Transverse colon (tissue), 4 donors: ENCODE measurements around the gene CREBBP. TPM values are rescaled to one million over a fixed set of nuclear protein-coding genes. Genes with fewer than 3 reads are reported as not detected.

Source experiments
- DNase-seq: peaks from one replicate; pipeline ENCODE4 v3.0.0-alpha.2; 2019
- H3K27ac ChIP-seq, 4 donors: fragments of 200-600 bp; sonication (generic); 2 replicates each; pipeline ENCODE4 v1.5.1; 2016 to 2018; ENCODE audit warnings: inconsistent platforms in 4 of 4
- H3K27me3 ChIP-seq: fragments of 200-600 bp; sonication (generic); 2 replicates; pipeline ENCODE4 v1.5.1; 2017; ENCODE audit warnings: inconsistent platforms
- H3K36me3 ChIP-seq, 4 donors: fragments of 200-600 bp; sonication (generic); 2 replicates each; pipeline ENCODE4 v1.5.1; 2017 to 2019; ENCODE audit warnings: inconsistent platforms in 4 of 4
- H3K4me1 ChIP-seq, 4 donors: fragments of 200-600 bp; sonication (generic); 2 replicates each; pipeline ENCODE4 v1.5.1; 2017 to 2020; ENCODE audit warnings: inconsistent platforms in 4 of 4
- H3K4me3 ChIP-seq, 4 donors: fragments of 200-600 bp; sonication (generic); 1 replicate in 1 of 4; 2 replicates in 3 of 4; pipeline versions ENCODE4 v1.5.1 to v1.6.1; 2017 to 2019; ENCODE audit warnings: inconsistent platforms in 4 of 4
- H3K9me3 ChIP-seq, 2 donors: fragments of 200-600 bp; sonication (generic); 2 replicates each; pipeline ENCODE4 v1.5.1; 2017 to 2019; ENCODE audit warnings: inconsistent platforms in 2 of 2
- EP300 ChIP-seq: sonication (generic); formaldehyde crosslinking; IDR thresholded peaks from one replicate; pipeline ENCODE4 v1.6.1; 2017; ENCODE audit warnings: antibody characterized with exemption, low read depth
- POLR2A ChIP-seq: fragments of 450-650 bp; IDR thresholded peaks from one replicate; pipeline ENCODE4 v1.6.1; 2016; ENCODE audit warnings: antibody characterized with exemption, mild to moderate bottlenecking, moderate library complexity
- POLR2AphosphoS5 ChIP-seq, 3 donors: sonication (generic); formaldehyde crosslinking; IDR thresholded peaks; one replicate each; pipeline ENCODE4 v1.6.1; 2016; ENCODE audit warnings: antibody characterized with exemption in 3 of 3
- WGBS, 2 donors: methylation state at CpG; one replicate each; pipeline ENCODE4 v1.1.5; 2018; ENCODE audit warnings: low coverage in 1 of 2; 5-methylcytosine and 5-hydroxymethylcytosine counted together
- in situ Hi-C, 4 donors: fragments of 200-750 bp; cut with MboI; loops; one replicate each; pipeline versions ENCODE4 v1.15.0 to v1.15.1; 2017; ENCODE audit warnings: low sequenced_read_pairs in 3 of 4, low pct_ligation_motif_present in 1 of 4, low pct_unique_long_range_greater_than_20kb in 1 of 4
- intact Hi-C: fragments of 100-400 bp; cut with DNase I; formaldehyde crosslinking; loops from one replicate; pipeline ENCODE4 v1.15.1; 2023; ENCODE audit warnings: low total_unique reads
- total RNA-seq, 4 donors: library from RNA; depleted of rRNA; stranded (reverse); fragments of >200 nt; gene quantifications; one replicate each; pipeline ENCODE4 v1.1.0, GENCODE V29; 2016
- TF ChIP-seq, protein P1 (sequence below), 5 experiments: fragments of 200-600 bp in 3 of 5; fragments of 450-650 bp in 2 of 5; sonication (generic) in 3 of 5; IDR thresholded peaks; 1 replicate in 2 of 5; 2 replicates in 3 of 5; pipeline ENCODE4 v1.5.1; 2016 to 2017; ENCODE audit warnings: antibody characterized with exemption in 5 of 5, inconsistent platforms in 3 of 5, mild to moderate bottlenecking in 2 of 5, moderate library complexity in 1 of 5

CREBBP gene
- total RNA-seq, 4 donors from 2014 or later, result 52.4 to 235 (median 98.7) TPM

DNA sequence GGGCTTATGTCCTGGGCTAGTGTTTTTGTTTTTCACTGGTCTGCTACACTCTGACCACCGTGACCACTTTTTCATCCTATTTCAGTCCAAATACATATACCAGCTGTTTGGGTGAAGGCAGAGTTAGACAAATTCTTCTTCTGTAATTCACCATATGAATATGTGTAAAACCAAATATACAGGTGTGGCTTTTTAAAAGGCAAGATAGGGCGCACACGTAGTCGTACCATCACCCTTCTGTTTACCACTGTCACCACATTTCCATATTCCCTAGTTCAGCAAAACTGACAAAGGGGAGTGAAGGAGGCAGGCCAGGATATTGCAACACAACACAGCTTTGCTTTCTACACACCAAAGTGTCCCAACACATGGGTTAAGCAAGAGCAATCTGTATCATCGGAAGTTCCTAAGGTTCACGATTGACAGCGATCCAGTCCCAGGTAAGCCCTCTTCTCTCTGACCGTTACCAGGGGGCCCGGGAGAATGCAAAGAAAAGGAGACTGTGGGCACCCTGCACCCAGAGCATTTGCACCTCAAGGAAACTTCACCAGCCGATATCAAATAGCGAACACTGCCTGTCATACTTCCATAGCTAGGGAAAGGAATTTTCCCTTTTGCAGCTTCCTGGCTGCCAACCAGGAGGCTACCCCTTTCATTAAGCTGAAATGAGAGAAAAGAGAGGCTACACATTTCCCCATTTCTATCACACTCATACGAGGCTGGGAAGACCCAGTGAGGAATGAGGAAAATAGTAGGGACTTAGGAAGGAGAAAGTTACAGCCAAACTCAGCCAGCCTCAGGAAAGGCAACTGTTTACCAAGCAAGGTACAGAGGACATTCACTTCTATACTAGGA lies 23.1 kb downstream of the CREBBP start:
- Histone ChIP-seq H3K27me3 (no peaks in the 10 kb centered on the region), H3K36me3 (no peaks in the 10 kb centered on the region), H3K4me1 (peaks cover 15 to 69% (median 44%) of the 10 kb centered on the region in 4 donors), H3K9me3 (no peaks in the 10 kb centered on the region), H3K4me3 (no peak overlapping the region), H3K27ac (peak overlapping the region; percentile 16 to 61 (median 56))
- DNase-seq, result peak; percentile 30
- intact Hi-C loops (no loop called here), in situ Hi-C loops (no loop called here)
- WGBS, 2 donors, result 24 to 63% methylated on average over 5 to 12 of the region's 12 CpGs
- TF ChIP-seq POLR2AphosphoS5 (IDR thresholded peaks at IDR 0.05) (peak in 2 of 3 donors; percentile 36 to 63), EP300 (no peak), POLR2A (no peak)
- TF ChIP-seq, protein P1, sequence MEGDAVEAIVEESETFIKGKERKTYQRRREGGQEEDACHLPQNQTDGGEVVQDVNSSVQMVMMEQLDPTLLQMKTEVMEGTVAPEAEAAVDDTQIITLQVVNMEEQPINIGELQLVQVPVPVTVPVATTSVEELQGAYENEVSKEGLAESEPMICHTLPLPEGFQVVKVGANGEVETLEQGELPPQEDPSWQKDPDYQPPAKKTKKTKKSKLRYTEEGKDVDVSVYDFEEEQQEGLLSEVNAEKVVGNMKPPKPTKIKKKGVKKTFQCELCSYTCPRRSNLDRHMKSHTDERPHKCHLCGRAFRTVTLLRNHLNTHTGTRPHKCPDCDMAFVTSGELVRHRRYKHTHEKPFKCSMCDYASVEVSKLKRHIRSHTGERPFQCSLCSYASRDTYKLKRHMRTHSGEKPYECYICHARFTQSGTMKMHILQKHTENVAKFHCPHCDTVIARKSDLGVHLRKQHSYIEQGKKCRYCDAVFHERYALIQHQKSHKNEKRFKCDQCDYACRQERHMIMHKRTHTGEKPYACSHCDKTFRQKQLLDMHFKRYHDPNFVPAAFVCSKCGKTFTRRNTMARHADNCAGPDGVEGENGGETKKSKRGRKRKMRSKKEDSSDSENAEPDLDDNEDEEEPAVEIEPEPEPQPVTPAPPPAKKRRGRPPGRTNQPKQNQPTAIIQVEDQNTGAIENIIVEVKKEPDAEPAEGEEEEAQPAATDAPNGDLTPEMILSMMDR (IDR thresholded peaks at IDR 0.05), result no peak

DNA sequence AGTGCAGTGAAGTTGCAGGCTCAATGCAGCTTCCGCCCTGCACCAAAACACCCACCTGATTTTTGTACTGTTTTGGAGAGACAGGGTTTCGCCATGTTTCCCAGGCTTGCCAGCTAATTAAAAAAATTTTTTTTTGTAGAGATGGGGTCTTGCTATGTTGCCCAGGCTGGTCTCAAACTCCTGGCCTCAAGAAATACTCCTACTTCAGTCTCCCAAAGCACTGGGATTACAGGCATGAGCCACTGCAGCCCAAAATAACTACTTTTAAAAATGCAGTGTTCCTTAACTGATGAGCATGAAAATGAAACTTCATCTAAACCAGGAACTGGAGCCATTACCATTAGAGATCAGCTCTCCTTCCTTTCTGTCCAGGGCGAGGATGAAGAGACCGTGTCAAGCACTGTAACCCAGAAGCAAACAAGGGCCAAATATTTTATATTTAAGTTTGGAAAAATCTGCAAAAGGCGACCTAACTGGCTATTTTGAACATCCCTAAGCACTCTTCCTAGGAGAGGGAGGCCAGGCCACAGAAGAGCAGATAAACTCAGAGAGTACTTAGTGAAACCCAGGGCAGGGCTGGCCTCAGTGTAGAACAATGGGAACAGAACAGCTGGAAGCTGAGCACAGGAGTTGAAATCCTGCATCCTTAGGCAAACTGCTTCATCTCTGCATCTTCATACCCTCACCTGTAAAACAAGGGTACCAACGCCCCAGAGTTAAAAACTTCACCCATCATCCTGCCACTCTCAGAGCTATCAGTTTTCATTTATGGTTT lies 24.0 kb downstream of the CREBBP start:
- Histone ChIP-seq H3K27ac (peak overlapping the region; percentile 16 to 61 (median 56)), H3K27me3 (no peaks in the 10 kb centered on the region), H3K4me1 (peaks cover 15 to 60% (median 37%) of the 10 kb centered on the region in 4 donors), H3K4me3 (no peak overlapping the region), H3K36me3 (no peaks in the 10 kb centered on the region), H3K9me3 (no peaks in the 10 kb centered on the region)
- intact Hi-C loops (no loop called here), in situ Hi-C loops (no loop called here)
- DNase-seq, result no peak
- WGBS, 2 donors, result 78 to 96% methylated on average over 5 to 6 of the region's 6 CpGs
- TF ChIP-seq EP300 (no peak), POLR2AphosphoS5 (IDR thresholded peaks at IDR 0.05) (no peak), POLR2A (no peak)
- TF ChIP-seq, protein P1 (IDR thresholded peaks at IDR 0.05), result no peak

DNA sequence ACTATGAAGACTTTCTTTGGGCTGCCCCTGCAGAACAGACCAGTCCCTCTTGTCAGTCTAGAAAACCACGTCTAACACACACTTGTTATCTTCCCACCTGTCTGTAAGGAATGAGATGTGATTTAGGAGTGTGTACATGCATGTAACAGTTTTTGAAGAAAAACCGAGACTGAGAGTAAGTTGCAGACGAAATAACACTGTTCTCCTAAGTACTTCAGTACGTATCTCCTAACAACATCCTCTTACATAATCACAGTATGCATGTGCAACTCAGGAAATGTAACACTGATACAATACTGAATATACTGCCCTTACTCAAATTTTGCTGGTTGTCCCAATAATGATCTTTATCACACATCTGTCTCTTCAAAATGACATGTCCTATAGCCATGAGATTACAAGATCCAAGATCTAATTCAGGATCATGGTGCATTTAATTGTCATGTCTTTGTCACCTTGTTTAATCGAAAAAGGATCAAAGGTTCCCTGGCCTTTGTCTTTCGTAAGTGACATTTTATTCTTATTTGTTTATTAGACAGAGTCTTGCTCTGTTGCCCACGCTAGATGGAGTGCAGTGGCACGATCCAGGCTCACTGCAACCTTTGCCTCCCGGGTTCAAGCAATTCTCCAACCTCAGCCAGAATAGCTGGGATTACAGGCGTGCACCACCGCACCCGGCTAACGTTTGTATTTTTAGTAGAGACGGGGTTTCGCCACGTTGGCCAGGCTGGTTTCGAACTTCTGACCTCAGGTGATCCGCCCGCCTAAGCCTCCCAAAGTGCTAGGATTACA lies 25.6 kb downstream of the CREBBP start:
- TF ChIP-seq EP300 (no peak), POLR2AphosphoS5 (IDR thresholded peaks at IDR 0.05) (no peak), POLR2A (no peak)
- TF ChIP-seq, protein P1 (IDR thresholded peaks at IDR 0.05), result no peak
- H3K4me3 ChIP-seq, result no peak overlapping the region
- intact Hi-C loops, result no loop called here
- in situ Hi-C loops, result no loop called here
- no peaks in the 10 kb centered on the region for H3K9me3 ChIP-seq
- H3K4me1 ChIP-seq, result peaks cover 23 to 60% (median 38%) of the 10 kb centered on the region in 4 donors
- peaks cover 0 to 5% (median under 1%) of the 10 kb centered on the region in 4 donors for H3K36me3 ChIP-seq
- no peaks in the 10 kb centered on the region for H3K27me3 ChIP-seq
- DNase-seq, result no peak
- 81% methylated on average over 19 of the region's 19 CpGs; no CpG with 5 or more reads in 1 of the 2 donors for WGBS, 2 donors
- H3K27ac ChIP-seq, result no peak overlapping the region

DNA sequence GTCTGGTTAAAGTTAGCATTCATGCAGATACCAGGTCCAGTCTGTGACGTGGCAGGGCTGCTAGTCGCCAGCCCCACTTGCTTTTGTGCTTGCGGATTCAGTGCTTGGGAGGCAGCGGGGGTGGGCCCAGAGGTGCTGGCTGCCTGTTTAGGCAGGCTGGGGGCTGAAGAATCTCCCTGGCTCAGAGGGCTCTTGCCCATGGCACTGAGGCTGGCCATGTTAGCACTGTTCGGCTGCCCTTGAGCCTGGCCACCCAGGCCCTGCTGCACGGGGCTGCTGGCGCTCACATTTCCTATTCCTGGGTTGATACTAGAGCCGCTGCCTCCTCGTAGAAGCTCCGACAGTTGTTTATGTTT lies 30.0 kb downstream of the CREBBP start:
- Histone ChIP-seq H3K4me1 (peaks cover 13 to 36% (median 22%) of the 10 kb centered on the region in 4 donors), H3K9me3 (no peaks in the 10 kb centered on the region), H3K4me3 (no peak overlapping the region), H3K27me3 (no peaks in the 10 kb centered on the region), H3K27ac (peak overlapping the region in 3 of 4 donors; percentile 1 to 35 (median 25)), H3K36me3 (peaks cover 0 to 22% (median 2%) of the 10 kb centered on the region in 4 donors)
- WGBS, 2 donors, result 86 to 89% methylated on average over 5 to 10 of the region's 10 CpGs
- intact Hi-C loops, result no loop called here
- TF ChIP-seq, protein P1 (IDR thresholded peaks at IDR 0.05), result no peak
- no peak for TF ChIP-seq EP300
- no peak for DNase-seq
- in situ Hi-C loops, result no loop called here
